HepG2 (cell line): ENCODE measurements around the gene ANKRD52. TPM values are rescaled to one million over a fixed set of nuclear protein-coding genes. Genes with fewer than 3 reads are reported as not detected.
A peak's percentile ranks its signal among the peaks of the same experiment; 100 is the strongest.

Experiments used
- ATAC-seq: fragments of 200-7000 bp; cut with Tn5 transposase; 3 replicates; pipeline ENCODE4 v1.9.1; 2020; ENCODE audit warnings: mild to moderate bottlenecking, moderate library complexity
- BruUV-seq: library from RNA; stranded (reverse); fragments of 400-500 nt; replicated peaks from 2 replicates; lab custom pipeline; 2021; lab: Mats Ljungman, UMichigan
- CTCF ChIA-PET: fragments of 300-600 bp; formaldehyde crosslinking; extraction: SDS; loops from one replicate; lab custom pipeline; 2021; ENCODE audit warnings: low total read pairs, inconsistent platforms, low intra/inter-chr PET ratio; lab: Yijun Ruan, JAX
- POLR2A ChIA-PET: fragments of 350-600 bp; sonication (Branson Sonifier 250); formaldehyde crosslinking; loops from one replicate; lab custom pipeline; 2020; ENCODE audit warnings: antibody characterized with exemption, inconsistent platforms; lab: Yijun Ruan, JAX
- DNase-seq: peaks from one replicate; pipeline ENCODE4 v3.0.0-alpha.2; 2015; ENCODE audit warnings: low spot score
- FAIRE-seq: peaks from 3 replicates; lab custom pipeline; 2011; peaks lifted over from hg19 to GRCh38; lab: Jason Lieb, UNC
- H2AFZ ChIP-seq: one replicate; pipeline ENCODE4 v1.6.1; 2011; ENCODE audit warnings: low read length, inconsistent platforms
- H3K27ac ChIP-seq: fragments of 300-600 bp; 3 replicates; pipeline ENCODE4 v1.8.0; 2011; ENCODE audit warnings: mixed run types, mild to moderate bottlenecking, mixed read lengths, low read length, inconsistent platforms; ENCODE audit not compliant: insufficient read depth; ENCODE audit errors: extremely low read length
- H3K27me3 ChIP-seq, 2 experiments: fragments of 200-600 bp in 1 of 2; 2 replicates in 1 of 2; 3 replicates in 1 of 2; pipeline versions ENCODE4 v1.6.0 to v1.8.0; 2011; ENCODE audit warnings: low read length in 2 of 2, mild to moderate bottlenecking in 2 of 2, moderate library complexity in 2 of 2, inconsistent platforms in 1 of 2; ENCODE audit not compliant: insufficient read depth in 2 of 2, control insufficient read depth in 1 of 2
- H3K36me3 ChIP-seq, 2 experiments: fragments of 200-600 bp in 1 of 2; replicated peaks in 1 of 2; 2 replicates in 1 of 2; 3 replicates in 1 of 2; pipeline versions ENCODE4 v1.5.1 to v1.8.0; 2011; ENCODE audit warnings: low read length in 2 of 2, inconsistent platforms in 1 of 2; ENCODE audit not compliant: insufficient read depth in 2 of 2, control insufficient read depth in 1 of 2
- H3K4me1 ChIP-seq: 2 replicates; pipeline ENCODE4 v1.5.1; 2012; ENCODE audit warnings: low read length, inconsistent platforms; ENCODE audit not compliant: insufficient read depth
- H3K4me2 ChIP-seq: 2 replicates; pipeline ENCODE4 v1.6.0; 2011; ENCODE audit warnings: low read depth, low read length, inconsistent platforms
- H3K4me3 ChIP-seq, 3 experiments: fragments of 200-600 bp in 1 of 3; sonication (generic), shearing (Covaris generic) in 1 of 3; replicated peaks in 1 of 3; 2 replicates each; pipeline ENCODE4 v1.5.1; 2011 to 2016; ENCODE audit warnings: low read length in 3 of 3, inconsistent platforms in 2 of 3, low read depth in 2 of 3, mild to moderate bottlenecking in 2 of 3, control low read depth in 1 of 3, mixed read lengths in 1 of 3; ENCODE audit not compliant: insufficient read depth in 1 of 3
- H3K79me2 ChIP-seq: one replicate; pipeline ENCODE4 v1.6.1; 2011; ENCODE audit warnings: low read length, inconsistent platforms; ENCODE audit not compliant: insufficient read depth
- H3K9ac ChIP-seq: 2 replicates; pipeline ENCODE4 v1.6.0; 2011; ENCODE audit warnings: mild to moderate bottlenecking, low read depth, low read length, inconsistent platforms; ENCODE audit not compliant: insufficient read depth
- H3K9me3 ChIP-seq: 2 replicates; pipeline ENCODE4 v1.5.1; 2012; ENCODE audit warnings: mild to moderate bottlenecking, low read length
- H4K20me1 ChIP-seq: 2 replicates; pipeline ENCODE4 v1.6.0; 2011; ENCODE audit warnings: inconsistent platforms, mild to moderate bottlenecking, low read length, moderate library complexity; ENCODE audit not compliant: insufficient read depth
- CEBPB ChIP-seq: IDR thresholded peaks from 2 replicates; pipeline ENCODE4 v1.6.1; 2011; ENCODE audit warnings: low read depth, low read length, improper control_type of control experiment, borderline replicate concordance
- FOXP1 ChIP-seq, 2 experiments: fragments of 450-650 bp in 1 of 2; IDR thresholded peaks; 2 replicates each; pipeline ENCODE4 v1.6.1; 2017 to 2018; ENCODE audit warnings: antibody characterized with exemption in 1 of 2
- PCBP2 ChIP-seq: fragments of 200-400 bp; formaldehyde crosslinking; optimal IDR thresholded peaks from 2 replicates; pipeline ENCODE3; 2018; ENCODE audit warnings: low read length, low read depth; ENCODE audit not compliant: poor library complexity, severe bottlenecking
- RBFOX2 ChIP-seq: fragments of 200-400 bp; formaldehyde crosslinking; IDR thresholded peaks from 2 replicates; pipeline ENCODE4 v1.6.1; 2017; ENCODE audit warnings: low read depth, mild to moderate bottlenecking, low read length
- SETDB1 ChIP-seq: sonication (generic); formaldehyde crosslinking; IDR thresholded peaks from 2 replicates; pipeline ENCODE4 v1.5.1; 2020; ENCODE audit warnings: missing genetic modification reagents, mild to moderate bottlenecking, borderline replicate concordance
- SIX1 ChIP-seq: sonication (generic); formaldehyde crosslinking; IDR thresholded peaks from 2 replicates; pipeline ENCODE4 v1.4.0; 2020; ENCODE audit warnings: missing genetic modification reagents, borderline replicate concordance
- ZFP41 ChIP-seq: sonication (generic); formaldehyde crosslinking; IDR thresholded peaks from 2 replicates; pipeline ENCODE4 v1.4.0; 2020; ENCODE audit warnings: mild to moderate bottlenecking, missing genetic modification reagents, borderline replicate concordance
- ZNF335 ChIP-seq: sonication (generic); formaldehyde crosslinking; IDR thresholded peaks from 2 replicates; pipeline ENCODE4 v1.4.0; 2020; ENCODE audit warnings: missing genetic modification reagents
- WGBS: methylation state at CpG from one replicate; pipeline ENCODE4 v1.1.6; 2017; ENCODE audit warnings: low lambda C conversion rate; 5-methylcytosine and 5-hydroxymethylcytosine counted together
- in situ Hi-C: cut with HindIII; loops from 2 replicates; pipeline ENCODE4 v1.10.0; 2017; ENCODE audit warnings: low pct_unique_long_range_greater_than_20kb; ENCODE audit not compliant: extremely low pct_ligation_motif_present
- intact Hi-C: fragments of 100-400 bp; cut with micrococcal nuclease; formaldehyde crosslinking; loops from one replicate; pipeline ENCODE4 v1.10.0; 2022; ENCODE audit not compliant: unreplicated experiment
- polyA plus RNA-seq, 8 experiments: library from polyadenylated mRNA; depleted of rRNA in 3 of 8; stranded (reverse) in 7 of 8; unstranded in 1 of 8; fragments of >200 nt; fragmentation: Illumina TruSeq in 4 of 8; extraction: Trizol in 4 of 8; gene quantifications; 2 replicates each; pipeline versions ENCODE4 v1.2.1 to v1.2.3, GENCODE V29; 2011 to 2016; ENCODE audit warnings: low read depth in 4 of 8, missing spikeins in 1 of 8, mixed read lengths in 1 of 8; ENCODE audit not compliant: insufficient read depth in 1 of 8
- total RNA-seq, 5 experiments: library from RNA; depleted of rRNA; stranded (reverse); fragments of >200 nt; fragmentation: Illumina TruSeq; extraction: Trizol; gene quantifications; 2 replicates each; pipeline ENCODE4 v1.2.3, GENCODE V29; 2016; ENCODE audit warnings: low read depth in 1 of 5
- TF ChIP-seq, protein P1 (sequence below): sonication (generic); formaldehyde crosslinking; IDR thresholded peaks from 2 replicates; pipeline ENCODE4 v1.4.0; 2020; ENCODE audit warnings: missing genetic modification reagents
- TF ChIP-seq, protein P2 (sequence below), 2 experiments: fragments of 450-650 bp in 1 of 2; sonication (generic) in 1 of 2; formaldehyde crosslinking; IDR thresholded peaks; 2 replicates each; pipeline versions ENCODE4 v1.5.0 to v1.8.0; 2020 to 2022; ENCODE audit warnings: mild to moderate bottlenecking in 1 of 2, missing genetic modification reagents in 1 of 2
- TF ChIP-seq, protein P3 (sequence below): sonication (generic); formaldehyde crosslinking; IDR thresholded peaks from 2 replicates; pipeline ENCODE4 v1.4.0; 2020; ENCODE audit warnings: missing genetic modification reagents, mild to moderate bottlenecking, borderline replicate concordance

ANKRD52 gene
- total and polyA plus RNA-seq, 2 of the 13 experiments (the other 11 are each of a cell fraction or from before 2014, with no cell fraction given): 7.8 to 9.2 TPM

DNA sequence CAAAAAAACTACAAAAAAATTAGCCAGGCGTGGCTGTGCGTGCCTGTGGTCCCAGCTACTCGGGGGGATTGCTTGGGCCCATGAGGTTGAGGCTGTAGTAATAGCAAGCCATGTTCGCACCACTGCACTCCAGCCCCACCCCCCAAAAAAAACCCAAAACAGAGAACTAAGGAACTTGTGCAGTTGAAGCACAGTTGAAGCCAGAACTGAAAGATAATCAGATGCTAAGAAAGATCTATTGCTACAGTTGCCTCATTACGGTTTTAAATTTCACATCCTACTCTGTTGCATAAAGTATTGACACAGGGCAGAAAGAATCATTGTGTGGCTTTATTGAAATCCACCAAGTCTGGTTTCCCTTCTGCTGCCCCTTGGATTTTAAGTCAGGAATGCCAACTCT is 38.1 kb upstream of the ANKRD52 start (continued):
- TF ChIP-seq CEBPB (peak; percentile 79), ZNF335 (CRISPR knock-in tag) (0 out of 2 replicates have a peak, but pooled peaks have one; percentile 41), SIX1 (CRISPR knock-in tag) (peak; percentile 74; the same call in 1 of the 2 replicates), PCBP2 (no peak), ZFP41 (no peak), RBFOX2 (0 out of 2 replicates have a peak, but pooled peaks have one; percentile 36), FOXP1 (IDR thresholded peaks at IDR 0.05) (no peak), FOXP1 (CRISPR knock-in tag; IDR thresholded peaks at IDR 0.05) (no peak), SETDB1 (CRISPR knock-in tag) (no peak)
- TF ChIP-seq, protein P1, sequence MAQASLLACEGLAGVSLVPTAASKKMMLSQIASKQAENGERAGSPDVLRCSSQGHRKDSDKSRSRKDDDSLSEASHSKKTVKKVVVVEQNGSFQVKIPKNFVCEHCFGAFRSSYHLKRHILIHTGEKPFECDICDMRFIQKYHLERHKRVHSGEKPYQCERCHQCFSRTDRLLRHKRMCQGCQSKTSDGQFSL: no peak
- TF ChIP-seq, protein P2, sequence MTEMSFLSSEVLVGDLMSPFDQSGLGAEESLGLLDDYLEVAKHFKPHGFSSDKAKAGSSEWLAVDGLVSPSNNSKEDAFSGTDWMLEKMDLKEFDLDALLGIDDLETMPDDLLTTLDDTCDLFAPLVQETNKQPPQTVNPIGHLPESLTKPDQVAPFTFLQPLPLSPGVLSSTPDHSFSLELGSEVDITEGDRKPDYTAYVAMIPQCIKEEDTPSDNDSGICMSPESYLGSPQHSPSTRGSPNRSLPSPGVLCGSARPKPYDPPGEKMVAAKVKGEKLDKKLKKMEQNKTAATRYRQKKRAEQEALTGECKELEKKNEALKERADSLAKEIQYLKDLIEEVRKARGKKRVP (CRISPR knock-in tag; IDR thresholded peaks at IDR 0.05): peak in 1 of 2 experiments; percentile 62; a peak in 1 of 4 replicates
- TF ChIP-seq, all 625 proteins: peak for 8

DNA sequence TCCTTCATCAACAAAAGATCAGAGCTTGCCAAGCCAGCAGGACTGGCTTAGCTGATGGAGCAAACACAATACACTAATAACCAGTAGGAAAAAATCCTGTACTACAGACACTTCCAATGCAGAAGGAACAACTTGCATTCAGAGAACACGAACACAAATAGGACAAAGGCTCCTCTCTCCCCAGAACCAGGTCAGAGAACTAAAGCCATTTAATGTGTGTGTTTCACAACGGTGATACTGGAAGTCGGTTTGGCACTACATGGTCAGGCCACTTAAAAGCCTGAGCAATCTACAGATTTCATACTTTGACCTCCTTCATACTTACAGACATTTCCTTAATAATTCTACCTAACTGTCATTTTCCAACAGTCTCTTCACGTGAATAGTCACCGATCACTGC is 35.6 kb upstream of the ANKRD52 start:
- no TSS peak for BruUV-seq
- intact Hi-C loops: no loop called here
- H3K9me3 ChIP-seq: no peaks in the 10 kb centered on the region
- H3K27ac ChIP-seq: no peak overlapping the region
- peaks cover 2 to 25% of the 10 kb centered on the region in 2 experiments; a peak in 4 of 5 replicates for H3K36me3 ChIP-seq
- no peak overlapping the region for H3K4me2 ChIP-seq
- H4K20me1 ChIP-seq: peaks cover 5% of the 10 kb centered on the region; the same call in 1 of the 2 replicates
- H3K79me2 ChIP-seq: peaks cover 79% of the 10 kb centered on the region
- POLR2A ChIA-PET: no interaction called here
- peaks cover 71% of the 10 kb centered on the region for H3K4me1 ChIP-seq
- no peak overlapping the region for H3K4me3 ChIP-seq
- ATAC-seq (no peak), FAIRE-seq (no peak), DNase-seq (no peak)
- TF ChIP-seq, protein P3, sequence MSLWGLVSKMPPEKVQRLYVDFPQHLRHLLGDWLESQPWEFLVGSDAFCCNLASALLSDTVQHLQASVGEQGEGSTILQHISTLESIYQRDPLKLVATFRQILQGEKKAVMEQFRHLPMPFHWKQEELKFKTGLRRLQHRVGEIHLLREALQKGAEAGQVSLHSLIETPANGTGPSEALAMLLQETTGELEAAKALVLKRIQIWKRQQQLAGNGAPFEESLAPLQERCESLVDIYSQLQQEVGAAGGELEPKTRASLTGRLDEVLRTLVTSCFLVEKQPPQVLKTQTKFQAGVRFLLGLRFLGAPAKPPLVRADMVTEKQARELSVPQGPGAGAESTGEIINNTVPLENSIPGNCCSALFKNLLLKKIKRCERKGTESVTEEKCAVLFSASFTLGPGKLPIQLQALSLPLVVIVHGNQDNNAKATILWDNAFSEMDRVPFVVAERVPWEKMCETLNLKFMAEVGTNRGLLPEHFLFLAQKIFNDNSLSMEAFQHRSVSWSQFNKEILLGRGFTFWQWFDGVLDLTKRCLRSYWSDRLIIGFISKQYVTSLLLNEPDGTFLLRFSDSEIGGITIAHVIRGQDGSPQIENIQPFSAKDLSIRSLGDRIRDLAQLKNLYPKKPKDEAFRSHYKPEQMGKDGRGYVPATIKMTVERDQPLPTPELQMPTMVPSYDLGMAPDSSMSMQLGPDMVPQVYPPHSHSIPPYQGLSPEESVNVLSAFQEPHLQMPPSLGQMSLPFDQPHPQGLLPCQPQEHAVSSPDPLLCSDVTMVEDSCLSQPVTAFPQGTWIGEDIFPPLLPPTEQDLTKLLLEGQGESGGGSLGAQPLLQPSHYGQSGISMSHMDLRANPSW (CRISPR knock-in tag): no peak
- 92% methylated on average over 5 of the region's 5 CpGs for WGBS
- in situ Hi-C loops: no loop called here
- no peak overlapping the region for H2AFZ ChIP-seq
- CTCF ChIA-PET: no interaction called here
- H3K27me3 ChIP-seq: no peaks in the 10 kb centered on the region
- no peak overlapping the region for H3K9ac ChIP-seq
